RCC 7860 (cell line): ENCODE data around the gene AEBP1.
"Not testable (repeated sequence)": the region's sequence is repeated elsewhere in the genome, so short reads cannot be mapped to it uniquely, and the experiment has no call there.

Experiments used
- DNase-seq: peaks from one replicate; pipeline ENCODE4 v3.0.0-alpha.2; 2015; ENCODE audit warnings: low spot score
- FAIRE-seq: peaks from 2 replicates; lab custom pipeline; 2012; peaks lifted over from hg19 to GRCh38; lab: Jason Lieb, UNC

AEBP1 gene

GRCh38 chr7:44116087-44116788, 12.1 kb downstream of the AEBP1 start:
- no peak for DNase-seq
- FAIRE-seq = no peak

GRCh38 chr7:44116789-44117666, 12.9 kb downstream of the AEBP1 start:
- FAIRE-seq = no peak

GRCh38 chr7:44117801-44118429, 13.8 kb downstream of the AEBP1 start:
- no peak for DNase-seq
- FAIRE-seq = no peak

More at GRCh38 chr7:44116789-44117666, 12.9 kb downstream of the AEBP1 start:
- no peak for DNase-seq

- DNase-seq (no peak), FAIRE-seq (no peak)
Measured at GRCh38 chr7:44119829-44120380, 15.8 kb downstream of the AEBP1 start.

GRCh38 chr7:44120395-44120794, 16.2 kb downstream of the AEBP1 start:
- DNase-seq (no peak), FAIRE-seq (no peak)

GRCh38 chr7:44121761-44122420, 17.7 kb downstream of the AEBP1 start:
- DNase-seq (no peak), FAIRE-seq (no peak)

GRCh38 chr7:44122529-44122928, 18.4 kb downstream of the AEBP1 start:
- FAIRE-seq (no peak), DNase-seq (no peak)

GRCh38 chr7:44123190-44124003, 19.3 kb downstream of the AEBP1 start, which contains the start of gene POLD2:
Gene POLD2 (minus strand): TSS chr7:44123548. CDS start chr7:44122053, 1,495 bp downstream.
- peak; percentile 67 for FAIRE-seq
- peak; percentile 90 for DNase-seq

GRCh38 chr7:44124822-44125202, 20.7 kb downstream of the AEBP1 start:
- no peak for DNase-seq
- FAIRE-seq = no peak

GRCh38 chr7:44126574-44126973, 22.4 kb downstream of the AEBP1 start:
- not testable (repeated sequence) for DNase-seq, FAIRE-seq

- FAIRE-seq = no peak
Measured at GRCh38 chr7:44127161-44127560, 23.0 kb downstream of the AEBP1 start.

GRCh38 chr7:44128721-44129582, 24.8 kb downstream of the AEBP1 start:
- no peak for DNase-seq
- no peak for FAIRE-seq

More at GRCh38 chr7:44127161-44127560, 23.0 kb downstream of the AEBP1 start:
- no peak for DNase-seq

GRCh38 chr7:44131173-44132029, 27.3 kb downstream of the AEBP1 start:
- DNase-seq = no peak
- no peak for FAIRE-seq

GRCh38 chr7:44132039-44132438, 27.9 kb downstream of the AEBP1 start:
- FAIRE-seq (no peak), DNase-seq (no peak)

- DNase-seq (no peak), FAIRE-seq (no peak)
Measured at GRCh38 chr7:44133295-44133694, 29.1 kb downstream of the AEBP1 start.

- no peak for FAIRE-seq
- DNase-seq = no peak
Measured at GRCh38 chr7:44134943-44135628, 30.9 kb downstream of the AEBP1 start.

- FAIRE-seq (no peak), DNase-seq (no peak)
Measured at GRCh38 chr7:44136731-44137130, 32.6 kb downstream of the AEBP1 start.
